Stimulated activated CD8-positive, alpha-beta memory T cell treated with anti-CD3 and anti-CD28 coated beads, Interleukin-12 subunit alpha, Interleukin-12 subunit beta, amount 100 ng/mL, for 24 hours (primary cell): ENCODE measurements around the gene CRABP2.

Experiments used
- DNase-seq: peaks from one replicate; pipeline ENCODE4 v3.0.0-alpha.2; 2020; ENCODE audit errors: extremely low read depth

Gene CRABP2

GRCh38 chr1:156709031-156709430, 3.6 kb upstream of the CRABP2 start:
- no peak for DNase-seq

- DNase-seq = no peak
Measured at GRCh38 chr1:156708218-156708661, 2.9 kb upstream of the CRABP2 start.

- DNase-seq = no peak
Measured at GRCh38 chr1:156707417-156708217, 2.2 kb upstream of the CRABP2 start.

- no peak for DNase-seq
Measured at GRCh38 chr1:156706657-156707416, 1.5 kb upstream of the CRABP2 start.

GRCh38 chr1:156705918-156706656, 704 bp upstream of the CRABP2 start:
- no peak for DNase-seq

GRCh38 chr1:156704930-156705320, 458 bp downstream of the CRABP2 start:
- DNase-seq = no peak

- DNase-seq = no peak
Measured at GRCh38 chr1:156704166-156704711, 1.1 kb downstream of the CRABP2 start.

GRCh38 chr1:156703741-156704140, 1.6 kb downstream of the CRABP2 start:
- no peak for DNase-seq

GRCh38 chr1:156703336-156703735, 2.0 kb downstream of the CRABP2 start:
- DNase-seq = no peak

GRCh38 chr1:156700736-156701531, 4.4 kb downstream of the CRABP2 start:
- DNase-seq = no peak

GRCh38 chr1:156698995-156699394, 6.4 kb downstream of the CRABP2 start:
- DNase-seq = no peak

- no peak for DNase-seq
Measured at GRCh38 chr1:156697481-156697880, 7.9 kb downstream of the CRABP2 start.

- DNase-seq = no peak
Measured at GRCh38 chr1:156696755-156697154, 8.6 kb downstream of the CRABP2 start.

GRCh38 chr1:156694690-156694962, 10.8 kb downstream of the CRABP2 start:
- DNase-seq = no peak

- no peak for DNase-seq
Measured at GRCh38 chr1:156693848-156694689, 11.3 kb downstream of the CRABP2 start.

GRCh38 chr1:156692925-156693847, 12.2 kb downstream of the CRABP2 start:
- no peak for DNase-seq

GRCh38 chr1:156692441-156692924, 12.9 kb downstream of the CRABP2 start:
- DNase-seq = no peak

GRCh38 chr1:156691665-156692440, 13.5 kb downstream of the CRABP2 start:
- DNase-seq = no peak

- DNase-seq = no peak
Measured at GRCh38 chr1:156691191-156691590, 14.2 kb downstream of the CRABP2 start.
